SK-N-SH (cell line): ENCODE measurements around the gene COL4A2.

ENCODE experiments used
- CTCF ChIP-seq: fragments of 200-600 bp; sonication (generic); IDR thresholded peaks from 2 replicates; pipeline ENCODE4 v1.6.1; 2017; ENCODE audit warnings: antibody characterized with exemption, mild to moderate bottlenecking, moderate library complexity
- ELF1 ChIP-seq: IDR thresholded peaks from 2 replicates; pipeline ENCODE4 v1.4.0; 2012
- FOXJ3 ChIP-seq: sonication (generic); formaldehyde crosslinking; IDR thresholded peaks from 2 replicates; pipeline ENCODE4 v1.5.1; 2020; ENCODE audit warnings: mild to moderate bottlenecking, missing genetic modification reagents
- RCOR1 ChIP-seq: fragments of 150-350 bp; IDR thresholded peaks from 2 replicates; pipeline ENCODE4 v1.6.1; 2017; ENCODE audit warnings: antibody characterized with exemption, low read length
- RFX5 ChIP-seq: IDR thresholded peaks from 2 replicates; pipeline ENCODE4 v1.6.1; 2012; ENCODE audit warnings: mild to moderate bottlenecking, improper control_type of control experiment, low read length
- TEAD4 ChIP-seq: IDR thresholded peaks from 2 replicates; pipeline ENCODE4 v1.4.0; 2012; ENCODE audit warnings: mild to moderate bottlenecking, borderline replicate concordance; ENCODE audit not compliant: insufficient read depth
- USF2 ChIP-seq: fragments of 150-350 bp; IDR thresholded peaks from 2 replicates; pipeline ENCODE4 v1.6.1; 2017; ENCODE audit warnings: antibody characterized with exemption, low read length, low read depth, borderline replicate concordance

- no peak for TF ChIP-seq CTCF
- TF ChIP-seq FOXJ3 (CRISPR knock-in tag): no peak
- TF ChIP-seq TEAD4: no peak
- TF ChIP-seq ELF1: no peak
- no peak for TF ChIP-seq USF2
- TF ChIP-seq RFX5: no peak
- no peak for TF ChIP-seq RCOR1
These were observed 15.2 kb downstream of the COL4A2 start for GRCh38 chr13:110322126-110322827.
